ENCODE data around the gene ZNF283.
"Not testable (repeated sequence)": the region's sequence is repeated elsewhere in the genome, so short reads cannot be mapped to it uniquely, and the experiment has no call there.

Gene ZNF283

DNA sequence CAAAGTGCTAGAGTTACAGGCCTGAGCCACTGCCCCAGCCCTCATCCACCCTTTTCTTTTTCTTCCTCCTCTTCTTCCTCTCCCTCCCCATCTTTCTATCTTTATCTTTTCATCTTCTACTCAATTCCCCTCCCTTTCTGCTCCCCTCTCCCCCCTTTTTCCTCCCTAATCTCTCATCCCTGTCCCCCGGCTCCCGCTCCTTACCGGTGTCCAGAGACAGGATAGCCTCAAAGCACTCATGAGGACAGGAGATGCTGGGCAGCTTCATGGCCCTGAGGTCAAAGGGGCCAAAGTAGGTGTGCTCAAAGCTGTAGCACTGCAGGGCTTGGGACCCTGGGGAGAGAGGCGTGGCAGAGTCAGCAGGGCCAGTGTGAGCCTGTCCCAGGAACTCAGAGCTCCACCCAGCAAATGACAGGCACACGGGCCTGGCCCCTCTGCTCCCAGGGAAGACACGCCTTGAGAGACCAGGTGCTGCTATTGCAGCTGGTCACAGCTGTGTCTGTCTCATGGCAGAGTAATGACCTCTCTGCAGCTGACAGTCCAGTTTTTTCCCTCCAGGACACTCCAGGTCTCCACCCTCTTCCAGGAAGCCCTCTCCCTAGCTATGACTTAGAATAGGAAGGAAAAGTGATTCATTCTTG is 27.5 kb upstream of the ZNF283 start:
- DNase-seq (ENCODE audit: low read depth in 2 of 2), result no peak

DNA sequence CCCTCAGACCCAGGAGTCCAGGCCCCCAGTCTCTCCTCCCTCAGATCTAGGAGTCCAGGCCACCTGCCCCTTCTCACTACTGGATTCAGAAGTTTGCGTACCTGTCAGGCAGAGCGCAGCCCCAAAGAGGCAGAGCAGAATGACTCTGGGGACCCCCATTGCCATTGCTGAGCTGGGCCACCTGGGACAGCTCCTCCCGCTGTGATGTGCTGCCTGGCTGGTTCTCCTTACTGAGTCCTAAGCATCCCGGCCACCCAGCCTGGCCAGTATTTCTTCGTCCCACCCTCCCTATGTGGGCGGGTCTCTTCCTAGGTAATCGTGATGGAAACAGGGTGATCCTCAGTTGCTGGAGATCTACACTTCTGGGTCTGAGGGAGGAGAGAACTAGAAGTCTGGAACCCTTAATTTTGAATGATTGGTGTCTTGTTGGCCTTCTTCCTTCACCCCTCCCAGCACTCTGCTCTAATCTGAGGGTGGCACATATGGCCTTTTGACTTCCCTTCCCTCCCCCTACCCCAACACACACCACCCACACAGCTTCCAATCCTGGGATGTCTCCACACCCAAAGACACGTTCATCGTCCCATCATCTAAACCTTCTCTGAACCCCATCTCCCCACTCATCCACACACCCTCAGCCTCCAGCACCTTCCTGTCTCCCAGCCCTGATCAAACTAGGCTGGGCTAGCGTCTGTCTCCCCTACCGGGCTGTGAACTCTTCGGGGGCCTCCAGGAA is 24.7 kb upstream of the ZNF283 start, which contains the start of gene LYPD5:
TSS of gene LYPD5 (minus strand) at position 232 of the 736 bp plus-strand sequence. CDS start at position 165, 67 bp downstream.
- no peak for DNase-seq (ENCODE audit: low read depth in 2 of 2)

GRCh38 chr19:43804432-43804831 is 22.7 kb upstream of the ZNF283 start:
- DNase-seq (ENCODE audit: low read depth in 2 of 2), result no peak

GRCh38 chr19:43806401-43806800 is 20.7 kb upstream of the ZNF283 start:
- DNase-seq (ENCODE audit: low read depth in 2 of 2), result not testable (repeated sequence)

- DNase-seq (ENCODE audit: low read depth in 2 of 2), result no peak
These were observed 20.3 kb upstream of the ZNF283 start for GRCh38 chr19:43806848-43807247.

GRCh38 chr19:43807651-43808050 is 19.5 kb upstream of the ZNF283 start:
- no peak for DNase-seq (ENCODE audit: low read depth in 2 of 2)

GRCh38 chr19:43809762-43810696 is 17.1 kb upstream of the ZNF283 start:
- DNase-seq (ENCODE audit: low read depth in 2 of 2), result no peak

GRCh38 chr19:43811837-43812236 is 15.3 kb upstream of the ZNF283 start:
- no peak for DNase-seq (ENCODE audit: low read depth in 2 of 2)

GRCh38 chr19:43812259-43812658 is 14.9 kb upstream of the ZNF283 start:
- DNase-seq (ENCODE audit: low read depth in 2 of 2), result no peak

GRCh38 chr19:43812688-43813087 is 14.4 kb upstream of the ZNF283 start:
- no peak for DNase-seq (ENCODE audit: low read depth in 2 of 2)

DNA sequence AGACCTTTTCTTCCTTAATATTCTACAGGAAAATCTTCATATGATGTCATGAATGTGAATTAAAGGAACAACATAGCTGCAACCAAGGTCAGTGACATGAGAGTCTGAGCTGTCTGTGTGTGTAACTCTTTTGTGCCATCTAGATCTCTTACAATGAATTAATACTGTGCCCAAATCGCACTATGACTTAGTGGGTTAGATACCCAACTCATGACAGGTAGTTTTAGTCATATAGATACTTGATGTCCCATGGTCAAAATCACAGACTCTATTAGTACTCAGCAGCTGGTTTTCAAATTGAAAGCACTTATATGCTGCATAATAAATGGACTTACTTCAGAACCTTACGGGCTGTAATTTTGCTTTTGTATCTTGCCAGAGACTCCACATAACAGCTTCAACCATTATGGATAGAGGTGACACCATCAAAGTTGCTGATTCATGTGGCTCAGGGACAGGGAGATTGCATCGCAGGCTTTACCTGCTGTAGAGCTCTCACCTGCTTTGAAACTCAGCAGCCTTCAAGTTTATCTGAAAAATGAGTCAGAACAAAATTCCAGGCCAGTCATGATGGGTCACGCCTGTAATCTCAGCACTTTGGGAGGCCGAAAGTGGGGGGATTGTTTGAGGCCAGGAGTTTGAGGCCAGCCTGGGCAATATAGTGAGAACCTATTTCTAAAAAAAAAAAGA is 12.3 kb upstream of the ZNF283 start:
- no peak for DNase-seq (ENCODE audit: low read depth in 2 of 2)

GRCh38 chr19:43817454-43817853 is 9.7 kb upstream of the ZNF283 start:
- DNase-seq (ENCODE audit: low read depth in 2 of 2), result not testable (repeated sequence)

GRCh38 chr19:43818500-43818899 is 8.6 kb upstream of the ZNF283 start:
- DNase-seq (ENCODE audit: low read depth in 2 of 2), result no peak

- DNase-seq (ENCODE audit: low read depth in 2 of 2), result no peak
These were observed 6.8 kb upstream of the ZNF283 start for GRCh38 chr19:43820098-43820883.

- DNase-seq (ENCODE audit: low read depth in 2 of 2), result no peak
These were observed 6.3 kb upstream of the ZNF283 start for GRCh38 chr19:43820884-43821215.

- not testable (repeated sequence) for DNase-seq (ENCODE audit: low read depth in 2 of 2)
These were observed 3.3 kb upstream of the ZNF283 start for GRCh38 chr19:43823856-43824255.

- not testable (repeated sequence) for DNase-seq (ENCODE audit: low read depth in 2 of 2)
These were observed 2.5 kb upstream of the ZNF283 start for GRCh38 chr19:43824572-43824971.

- no peak for DNase-seq (ENCODE audit: low read depth in 2 of 2)
These were observed 12.0 kb downstream of the ZNF283 start for GRCh38 chr19:43839139-43839538.

GRCh38 chr19:43842007-43842406 is 14.9 kb downstream of the ZNF283 start:
- DNase-seq (ENCODE audit: low read depth in 2 of 2), result no peak

DNA sequence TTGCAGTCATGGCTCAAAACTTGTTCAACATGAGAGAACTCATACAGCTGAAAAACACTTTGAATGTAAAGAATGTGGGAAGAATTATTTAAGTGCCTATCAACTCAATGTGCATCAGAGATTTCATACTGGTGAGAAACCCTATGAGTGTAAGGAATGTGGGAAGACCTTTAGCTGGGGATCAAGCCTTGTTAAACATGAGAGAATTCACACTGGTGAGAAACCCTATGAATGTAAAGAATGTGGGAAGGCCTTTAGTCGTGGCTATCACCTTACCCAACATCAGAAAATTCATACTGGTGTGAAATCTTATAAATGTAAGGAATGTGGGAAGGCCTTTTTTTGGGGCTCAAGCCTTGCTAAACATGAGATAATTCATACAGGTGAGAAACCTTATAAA is 20.1 kb downstream of the ZNF283 start:
- no peak for DNase-seq (ENCODE audit: low read depth in 2 of 2)

DNA sequence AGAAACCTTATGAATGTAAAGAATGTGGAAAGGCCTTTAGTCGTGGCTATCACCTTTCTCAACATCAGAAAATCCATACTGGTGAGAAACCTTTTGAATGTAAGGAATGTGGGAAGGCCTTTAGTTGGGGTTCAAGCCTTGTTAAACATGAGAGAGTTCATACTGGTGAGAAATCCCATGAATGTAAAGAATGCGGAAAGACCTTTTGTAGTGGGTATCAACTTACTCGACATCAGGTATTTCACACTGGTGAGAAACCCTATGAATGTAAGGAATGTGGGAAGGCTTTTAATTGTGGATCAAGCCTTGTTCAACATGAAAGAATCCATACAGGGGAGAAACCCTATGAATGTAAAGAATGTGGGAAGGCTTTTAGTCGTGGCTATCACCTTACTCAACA is 20.8 kb downstream of the ZNF283 start:
- DNase-seq (ENCODE audit: low read depth in 2 of 2), result no peak
